22Rv1 (cell line): ENCODE measurements around the gene CYP27C1.

Source experiments
- ZFX ChIP-seq: fragments of 450-650 bp; IDR thresholded peaks from 2 replicates; pipeline ENCODE4 v1.6.1; 2017; ENCODE audit warnings: antibody characterized with exemption, borderline replicate concordance
- TF ChIP-seq, protein P1 (sequence below): fragments of 450-650 bp; IDR thresholded peaks from 2 replicates; pipeline ENCODE4 v1.5.1; 2017; ENCODE audit warnings: mild to moderate bottlenecking

DNA sequence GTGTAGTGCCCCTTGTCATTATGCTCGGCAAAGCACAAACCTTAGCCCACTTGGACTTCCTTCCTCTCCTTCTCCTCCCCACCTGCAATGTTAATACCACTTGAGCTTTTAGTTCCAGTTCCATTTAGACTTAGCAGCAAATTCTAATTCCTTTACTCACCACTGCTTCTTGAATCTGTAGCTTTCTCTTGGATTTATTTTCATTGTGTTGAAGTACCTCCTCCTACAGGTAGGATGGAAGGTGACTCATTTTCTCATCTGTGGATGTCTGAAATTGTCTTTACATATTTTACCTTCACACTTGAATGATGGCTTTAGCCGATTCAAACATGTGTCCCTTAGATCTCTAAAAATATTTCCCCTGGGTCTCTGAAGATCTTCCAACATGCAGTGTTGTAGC is 80.3 kb downstream of the CYP27C1 start:
- TF ChIP-seq, protein P1, sequence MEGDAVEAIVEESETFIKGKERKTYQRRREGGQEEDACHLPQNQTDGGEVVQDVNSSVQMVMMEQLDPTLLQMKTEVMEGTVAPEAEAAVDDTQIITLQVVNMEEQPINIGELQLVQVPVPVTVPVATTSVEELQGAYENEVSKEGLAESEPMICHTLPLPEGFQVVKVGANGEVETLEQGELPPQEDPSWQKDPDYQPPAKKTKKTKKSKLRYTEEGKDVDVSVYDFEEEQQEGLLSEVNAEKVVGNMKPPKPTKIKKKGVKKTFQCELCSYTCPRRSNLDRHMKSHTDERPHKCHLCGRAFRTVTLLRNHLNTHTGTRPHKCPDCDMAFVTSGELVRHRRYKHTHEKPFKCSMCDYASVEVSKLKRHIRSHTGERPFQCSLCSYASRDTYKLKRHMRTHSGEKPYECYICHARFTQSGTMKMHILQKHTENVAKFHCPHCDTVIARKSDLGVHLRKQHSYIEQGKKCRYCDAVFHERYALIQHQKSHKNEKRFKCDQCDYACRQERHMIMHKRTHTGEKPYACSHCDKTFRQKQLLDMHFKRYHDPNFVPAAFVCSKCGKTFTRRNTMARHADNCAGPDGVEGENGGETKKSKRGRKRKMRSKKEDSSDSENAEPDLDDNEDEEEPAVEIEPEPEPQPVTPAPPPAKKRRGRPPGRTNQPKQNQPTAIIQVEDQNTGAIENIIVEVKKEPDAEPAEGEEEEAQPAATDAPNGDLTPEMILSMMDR = no peak
- TF ChIP-seq ZFX = no peak
